ENCODE measurements around the gene SNHG17.

- no peak for TF ChIP-seq CTCF (IDR thresholded peaks at IDR 0.05; ENCODE audit: insufficient read depth, low read depth, low read length)
- no peak for TF ChIP-seq EZH2 (IDR thresholded peaks at IDR 0.05; ENCODE audit: insufficient read depth, low read length)
Measured at GRCh38 chr20:38434301-38434741, 807 bp downstream of the SNHG17 start.

Measured in astrocyte (in vitro differentiated cells and primary cell).